HG03460 (cell line): ENCODE data around the gene GPR143.

Experiments
- ATAC-seq: cut with Tn5 transposase; IDR thresholded peaks from one replicate; pipeline ENCODE4 v1.9.1; 2021; ENCODE audit not compliant: unreplicated experiment

Gene GPR143

GRCh38 chrX:9708923-9709553 lies 56.6 kb downstream of the GPR143 start:
- ATAC-seq: peak; percentile 84

DNA sequence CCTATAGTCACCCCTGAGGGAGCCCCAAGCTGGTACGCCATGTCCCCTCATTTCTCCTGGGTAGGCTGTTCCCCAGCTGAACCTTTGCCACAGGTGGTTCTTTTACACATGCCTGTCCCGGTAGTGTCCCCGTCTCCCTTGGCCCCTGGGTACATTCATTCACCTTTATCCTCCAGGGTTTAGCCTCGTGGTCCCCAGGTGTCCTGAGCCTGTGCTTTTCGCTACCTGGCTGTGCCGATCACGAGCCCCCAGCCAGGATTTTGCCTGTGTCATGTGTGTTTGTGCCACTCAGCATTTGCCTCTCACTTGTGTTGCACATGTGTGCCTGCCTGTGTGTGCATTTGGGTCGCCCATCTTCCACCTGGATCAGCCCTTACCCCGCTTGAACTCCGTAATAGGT lies 57.6 kb downstream of the GPR143 start:
- ATAC-seq: no peak

GRCh38 chrX:9707306-9708033 lies 58.2 kb downstream of the GPR143 start:
- no peak for ATAC-seq

DNA sequence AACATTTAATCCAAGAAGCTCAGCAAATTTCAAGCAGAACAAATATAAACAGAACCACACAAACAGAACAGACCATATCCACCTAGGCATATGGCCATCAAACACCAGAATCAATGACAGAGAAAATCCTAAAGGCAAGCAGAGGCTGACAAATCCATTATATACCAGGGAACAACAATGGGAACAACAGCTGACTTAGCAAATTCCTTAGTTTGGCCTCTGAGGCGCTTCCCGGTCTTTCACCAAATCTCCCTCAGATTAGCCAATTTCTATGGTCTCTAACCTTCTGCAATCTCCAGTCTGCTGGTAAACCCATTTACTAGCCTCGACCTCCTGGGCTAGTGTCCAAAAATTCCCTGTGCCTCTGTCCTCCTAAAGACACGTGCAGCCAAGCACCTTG lies 59.2 kb downstream of the GPR143 start:
- no peak for ATAC-seq

DNA sequence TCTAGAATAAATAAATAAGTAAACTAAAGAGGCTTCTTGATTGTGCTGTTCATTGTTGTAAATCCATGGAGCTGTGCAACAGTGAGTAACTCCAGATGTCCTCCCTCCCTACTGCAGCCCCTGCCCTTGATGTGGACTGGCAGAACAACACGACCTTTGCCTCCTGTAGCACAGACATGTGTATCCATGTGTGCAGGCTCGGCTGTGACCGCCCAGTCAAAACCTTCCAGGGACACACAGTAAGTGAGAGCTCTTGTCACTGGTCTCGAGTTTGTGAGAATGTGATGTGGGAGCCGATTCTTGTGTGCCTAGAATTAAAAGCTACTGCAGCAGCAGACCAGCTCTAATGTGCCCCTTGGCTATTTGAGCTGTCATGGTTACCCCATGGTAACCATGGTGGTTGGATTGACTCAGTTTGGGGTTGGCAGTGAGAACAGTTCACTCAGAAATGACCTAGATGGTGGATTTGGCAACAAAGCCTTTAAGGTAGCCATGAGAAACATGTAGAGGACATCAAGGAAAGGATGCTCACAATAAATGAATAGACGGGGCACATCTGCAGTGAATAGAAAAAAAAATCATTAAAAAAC lies 60.7 kb downstream of the GPR143 start:
- no peak for ATAC-seq

DNA sequence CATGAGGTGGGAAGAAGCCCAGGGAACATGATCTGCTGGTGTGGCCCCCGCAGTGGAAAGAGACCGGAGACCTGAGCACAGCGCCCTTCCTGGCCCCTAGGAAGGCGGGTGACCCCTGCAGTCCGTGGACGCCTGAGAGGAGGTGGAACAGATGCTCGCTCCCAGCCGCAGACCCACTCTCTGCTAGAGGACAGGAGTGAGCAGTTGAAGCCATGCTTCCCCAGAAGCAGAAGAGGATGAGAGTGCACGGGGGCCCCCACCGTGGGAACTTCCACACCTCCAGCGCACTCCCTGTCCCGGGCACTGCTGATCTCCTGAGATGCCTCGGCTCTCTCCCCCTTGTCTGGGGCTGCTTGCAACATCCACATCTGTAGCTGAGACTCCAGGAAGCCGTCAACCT lies 62.2 kb downstream of the GPR143 start:
- ATAC-seq: no peak

DNA sequence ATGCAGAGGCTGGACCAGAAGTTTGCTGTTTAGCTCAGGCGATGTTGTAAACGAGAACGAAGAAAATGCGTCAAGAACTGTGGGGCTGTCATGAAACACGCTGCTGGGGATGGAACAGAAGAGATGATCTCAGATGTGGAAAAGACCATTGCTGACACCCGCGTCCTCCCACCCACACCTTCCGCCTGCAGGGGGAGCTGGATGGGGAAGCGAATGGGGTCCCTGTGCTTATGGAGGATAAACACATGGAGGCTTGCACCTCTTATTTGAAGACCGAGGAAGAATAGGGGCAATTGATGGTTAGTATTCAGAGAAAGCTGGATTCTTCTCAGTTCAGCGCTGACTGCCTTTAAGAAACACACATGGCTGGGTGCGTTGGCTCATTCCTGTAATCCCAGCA lies 63.9 kb downstream of the GPR143 start:
- ATAC-seq: no peak

GRCh38 chrX:9700555-9700954 lies 65.1 kb downstream of the GPR143 start:
- ATAC-seq: no peak

DNA sequence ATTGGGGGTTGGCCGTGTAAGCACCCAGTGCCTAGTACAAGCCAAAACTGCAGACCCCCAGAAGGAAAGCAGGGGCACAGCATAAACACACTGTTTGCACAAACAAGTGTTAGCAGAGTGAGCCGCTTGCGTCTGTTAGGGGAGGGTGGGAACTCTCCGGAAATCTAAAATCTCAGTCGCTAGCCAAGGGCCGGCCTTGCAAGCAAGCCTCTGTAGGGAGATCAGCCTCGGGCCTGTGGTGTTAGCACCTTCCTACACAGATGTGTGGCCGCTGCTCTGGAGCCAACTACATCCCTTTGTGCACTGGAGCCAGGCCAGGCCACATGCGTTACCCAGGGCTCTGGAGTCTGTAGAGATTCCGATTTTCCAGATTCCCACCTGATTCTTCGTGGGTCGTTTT lies 67.1 kb downstream of the GPR143 start:
- no peak for ATAC-seq

DNA sequence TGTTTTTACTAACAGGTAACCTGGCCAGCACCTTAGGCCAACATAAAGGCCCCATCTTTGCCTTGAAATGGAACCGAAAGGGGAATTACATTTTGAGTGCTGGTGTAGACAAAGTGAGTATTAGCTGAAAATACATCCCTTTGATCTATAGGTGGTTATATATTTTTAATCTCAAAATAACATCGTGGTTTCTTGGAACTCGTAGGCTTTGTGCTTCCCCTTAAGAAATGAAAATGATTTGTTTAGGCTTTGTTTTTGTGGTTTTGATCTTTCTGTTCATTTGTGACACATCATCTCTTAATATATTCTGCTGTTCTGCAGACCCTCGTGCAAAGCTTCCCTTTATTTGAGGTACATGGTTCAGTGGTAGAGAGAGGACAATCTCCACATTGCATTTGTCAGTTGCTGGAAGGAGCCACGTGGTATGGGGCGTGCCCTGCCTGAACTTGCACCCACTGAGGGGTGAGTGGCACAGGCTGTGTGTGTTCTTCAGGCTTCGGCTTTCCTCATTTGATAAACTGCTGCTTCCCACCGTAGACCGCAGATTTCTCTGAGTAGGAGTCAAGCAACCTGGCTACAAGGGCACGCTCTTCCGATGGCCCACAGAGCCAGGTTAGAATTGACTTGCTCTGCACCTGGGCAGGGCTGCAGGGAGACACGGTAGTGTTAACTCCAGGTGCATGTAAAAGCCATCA lies 72.2 kb downstream of the GPR143 start:
- no peak for ATAC-seq

DNA sequence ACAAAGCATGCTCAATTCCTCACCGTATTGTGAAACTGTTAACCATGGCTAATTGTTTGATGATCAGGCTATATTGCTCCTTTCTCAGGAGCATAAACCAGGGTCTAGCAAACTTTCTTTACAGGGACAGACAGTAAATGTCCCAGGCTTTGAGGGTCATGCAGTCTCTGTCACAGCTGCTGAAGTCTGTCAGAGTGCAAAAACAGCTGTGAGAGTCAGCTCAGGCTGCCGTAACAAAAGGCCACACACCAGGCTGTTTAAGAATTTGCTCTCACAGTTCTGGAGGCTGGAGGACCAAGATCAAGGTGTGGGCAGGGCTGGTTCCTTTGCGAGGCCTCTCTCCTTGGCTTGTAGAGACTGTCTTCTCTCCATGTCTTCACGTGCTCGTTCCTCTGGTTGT lies 75.6 kb downstream of the GPR143 start:
- no peak for ATAC-seq

- ATAC-seq: no peak
These were observed 76.8 kb downstream of the GPR143 start for GRCh38 chrX:9688833-9689232.

GRCh38 chrX:9687899-9688298 lies 77.7 kb downstream of the GPR143 start:
- no peak for ATAC-seq

- no peak for ATAC-seq
These were observed 82.3 kb downstream of the GPR143 start for GRCh38 chrX:9683350-9683749.

GRCh38 chrX:9682861-9683260 lies 82.8 kb downstream of the GPR143 start:
- ATAC-seq: no peak

DNA sequence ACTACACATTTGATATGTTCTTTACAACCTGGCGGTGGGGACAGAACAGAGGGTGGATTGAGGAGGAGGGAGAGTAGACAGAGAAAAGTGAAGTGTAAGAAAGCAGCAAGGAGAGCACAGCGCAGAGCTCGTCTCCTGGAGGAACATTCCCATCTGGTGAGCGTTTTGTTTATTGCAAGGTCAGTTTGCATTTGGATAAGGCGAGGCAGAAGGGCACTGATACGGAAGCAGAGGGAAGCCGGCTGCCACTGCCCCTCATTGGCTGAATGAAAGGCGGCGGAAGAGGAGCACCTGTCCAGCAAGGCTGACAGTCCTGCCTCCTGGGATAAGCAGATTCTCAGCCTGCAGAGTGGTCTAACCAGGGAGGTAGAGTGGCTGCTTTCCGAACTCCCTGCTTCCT lies 83.2 kb downstream of the GPR143 start:
- no peak for ATAC-seq

DNA sequence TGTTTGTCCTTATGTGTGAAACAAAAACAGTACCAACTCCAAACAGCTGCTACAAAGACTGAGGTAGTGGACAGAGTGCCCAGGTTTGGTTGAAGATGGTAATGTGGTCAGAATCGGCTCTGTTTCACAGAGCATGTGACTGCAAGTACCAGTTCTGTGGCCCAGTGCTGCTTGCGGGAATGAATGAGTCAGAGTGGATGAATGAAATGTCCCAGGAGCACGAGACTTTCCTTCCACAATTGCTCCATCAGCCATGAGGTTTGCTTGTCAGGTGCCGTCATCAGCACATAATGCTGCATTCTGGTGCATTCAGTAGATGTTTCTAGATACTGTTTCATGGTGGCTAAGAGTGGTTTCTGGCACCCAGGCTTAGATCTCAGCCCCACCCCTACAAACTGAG lies 84.2 kb downstream of the GPR143 start:
- no peak for ATAC-seq

GRCh38 chrX:9681011-9681410 lies 84.6 kb downstream of the GPR143 start:
- ATAC-seq: no peak

DNA sequence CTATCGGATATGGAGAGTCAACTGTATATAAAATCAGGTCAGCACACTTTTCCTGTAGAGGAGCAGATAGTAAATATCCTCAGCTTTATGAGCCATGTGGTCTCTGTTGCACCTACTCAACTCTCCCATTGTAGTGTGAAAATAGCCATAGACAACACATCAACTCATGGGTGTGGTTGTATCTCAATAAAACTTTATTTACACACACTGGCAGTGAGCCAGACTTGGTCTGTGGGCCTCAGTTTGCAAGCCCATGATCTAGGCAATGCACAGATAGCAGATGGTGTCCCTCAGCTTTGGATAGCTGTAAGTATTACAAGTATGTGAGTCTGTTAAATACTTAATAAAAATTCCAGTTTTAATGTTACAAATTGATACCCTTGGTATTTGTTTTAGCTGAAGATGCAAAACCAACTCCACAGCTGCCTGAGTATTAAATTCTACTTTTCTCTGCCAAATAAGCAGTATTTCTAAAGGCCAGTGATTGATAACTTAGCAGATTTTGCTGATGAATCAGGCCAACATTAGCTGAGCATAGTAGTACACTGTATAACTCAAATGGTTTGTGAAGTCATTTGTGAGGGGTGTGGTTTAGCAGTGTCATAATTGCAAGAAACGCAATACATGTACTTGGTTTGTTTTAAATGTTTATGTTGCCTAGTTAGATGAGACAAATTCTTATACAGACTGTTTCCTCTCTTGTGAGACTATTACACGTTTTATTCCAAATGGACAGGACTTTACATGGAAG lies 87.3 kb downstream of the GPR143 start:
- no peak for ATAC-seq

GRCh38 chrX:9677098-9677739 lies 88.4 kb downstream of the GPR143 start:
- ATAC-seq: peak; percentile 94

DNA sequence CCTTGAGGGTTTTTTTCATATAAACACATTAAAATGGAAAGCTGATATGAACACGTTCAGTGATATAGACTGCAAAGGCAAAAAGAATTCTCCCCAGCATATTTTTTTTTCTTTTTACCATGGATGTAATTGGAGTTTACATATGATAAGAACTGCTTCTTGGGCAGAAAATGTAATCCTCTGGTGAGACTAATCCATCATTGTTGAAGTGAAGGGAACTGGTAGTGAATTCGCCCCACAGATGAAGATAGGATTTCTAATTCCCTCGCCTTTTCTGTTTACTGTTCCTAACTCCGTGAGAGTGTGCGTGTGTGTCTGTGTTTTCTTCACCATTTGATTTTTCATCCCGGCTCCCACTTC lies 88.9 kb downstream of the GPR143 start:
- ATAC-seq: no peak
